Activated CD8-positive, alpha-beta memory T cell treated with anti-CD3 and anti-CD28 coated beads for 1 hour (primary cell): ENCODE results near the gene RPP25L.

Experiments
- DNase-seq, 2 donors: peaks; one replicate each; pipeline ENCODE4 v3.0.0-alpha.2; 2020; ENCODE audit warnings: low read depth in 1 of 2; ENCODE audit errors: extremely low read depth in 1 of 2

The RPP25L gene

DNA sequence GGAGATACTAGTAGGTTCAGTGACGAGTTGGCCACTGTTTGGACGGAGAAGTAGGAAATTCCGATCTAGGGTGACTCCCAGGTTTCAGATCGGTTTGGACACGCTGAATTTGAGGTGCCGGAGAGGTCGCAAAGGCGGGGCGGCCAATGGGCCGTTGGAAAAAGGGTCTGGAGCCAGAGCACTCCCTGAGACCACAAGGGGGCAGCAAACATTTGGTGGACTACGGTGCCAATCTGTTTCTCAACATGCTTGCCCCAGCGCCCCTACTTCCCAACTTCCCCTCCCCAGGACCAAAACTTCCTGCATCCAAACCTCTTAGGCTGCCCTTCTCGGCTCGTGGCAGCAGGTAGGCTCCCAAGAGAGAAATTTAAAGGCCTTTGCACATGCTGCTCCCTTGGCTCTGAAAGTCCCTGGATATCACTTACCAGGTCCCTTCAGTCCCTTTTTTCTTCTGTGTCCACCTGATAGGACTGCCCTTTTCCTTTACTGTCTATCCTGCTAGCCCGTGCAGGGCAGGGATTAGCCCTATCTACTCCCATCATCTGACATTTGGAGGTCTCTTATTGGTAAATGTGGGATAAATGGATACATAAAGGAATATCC lies 992 bp upstream of the RPP25L start:
- peak in 1 of 2 donors; percentile 47 for DNase-seq

DNA sequence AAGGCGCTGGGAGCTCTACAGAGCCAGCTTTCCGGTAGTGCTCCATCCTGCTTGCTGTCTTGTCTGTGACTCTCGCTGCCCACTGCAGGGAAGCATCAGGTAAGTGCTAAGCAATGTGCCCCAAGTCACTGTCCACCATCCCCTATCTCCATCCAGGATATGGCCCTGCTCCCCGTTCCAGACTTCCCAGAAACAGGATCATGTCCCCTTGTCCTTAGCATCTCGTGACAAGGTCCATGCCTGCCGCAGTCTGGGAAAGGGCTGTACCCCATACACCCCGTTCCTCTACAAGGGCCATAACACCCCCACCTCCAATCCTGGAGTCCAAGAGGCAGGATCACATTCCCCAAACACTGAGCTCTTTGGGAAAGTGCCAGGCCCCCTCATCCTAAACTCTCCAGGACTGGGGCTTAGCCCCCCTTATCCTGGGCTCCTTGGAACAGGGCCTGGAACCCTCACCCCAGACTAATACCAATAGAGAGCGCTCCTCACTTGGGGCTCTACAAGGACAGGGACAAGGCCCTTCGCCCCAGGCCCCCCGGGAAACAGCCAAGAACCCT lies 566 bp downstream of the RPP25L start:
- DNase-seq, result no peak

DNA sequence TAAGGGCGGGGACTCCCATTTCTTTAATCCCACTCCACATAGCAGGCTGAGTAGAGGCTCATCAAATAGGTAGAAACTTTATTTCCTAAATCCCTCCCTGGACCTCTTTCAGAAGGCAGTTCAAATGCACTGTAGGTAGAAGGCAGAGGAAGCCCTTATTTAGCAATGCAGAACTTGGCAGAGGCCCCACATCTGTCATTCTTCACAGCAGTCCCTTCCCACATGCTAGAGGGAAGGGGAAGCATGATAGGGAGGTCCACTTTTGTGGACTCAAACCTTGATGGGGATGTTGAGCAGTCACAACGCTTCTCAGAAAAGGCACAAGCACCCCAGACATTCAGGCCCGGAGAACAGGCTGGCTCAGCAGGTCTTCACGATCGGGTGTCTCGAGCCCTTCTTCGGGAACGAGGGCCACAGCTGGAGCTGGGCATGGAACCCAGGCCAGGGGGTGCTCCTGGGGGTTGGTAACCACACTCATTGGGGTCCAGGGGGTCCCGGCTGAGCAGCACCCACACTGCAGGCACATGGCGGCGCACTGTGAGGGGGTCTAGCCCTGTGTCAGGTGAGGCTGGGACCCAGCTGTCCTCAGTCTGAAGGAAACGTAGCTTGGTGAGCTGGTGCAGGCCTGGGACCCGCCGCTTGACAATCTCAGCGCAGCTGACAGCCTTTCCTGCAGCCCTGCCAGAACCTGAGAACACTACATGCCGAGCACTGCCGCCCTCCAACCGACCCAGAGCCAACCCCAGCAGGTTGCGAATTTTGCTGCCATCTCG lies 1.3 kb downstream of the RPP25L start:
- DNase-seq, result no peak

DNA sequence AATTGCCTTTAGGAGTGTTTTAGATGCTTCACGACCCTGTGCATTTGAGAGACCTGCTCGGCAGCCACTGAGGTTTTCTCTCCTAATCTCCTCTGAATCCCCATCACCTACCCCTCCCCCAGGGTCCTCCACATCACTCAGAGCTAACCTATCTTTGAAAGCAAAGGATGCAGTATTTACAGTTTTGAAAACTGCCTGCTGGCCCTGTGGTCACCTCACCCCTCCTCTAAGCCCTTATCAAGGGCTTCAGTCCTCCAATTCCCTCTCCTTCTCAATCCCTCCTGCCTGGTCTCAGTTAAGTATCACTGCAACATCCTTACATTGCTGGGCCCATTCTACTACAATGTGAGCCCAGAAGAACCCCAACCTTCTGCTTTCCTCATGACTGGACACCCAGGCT lies 4.6 kb downstream of the RPP25L start:
- DNase-seq, result no peak

DNA sequence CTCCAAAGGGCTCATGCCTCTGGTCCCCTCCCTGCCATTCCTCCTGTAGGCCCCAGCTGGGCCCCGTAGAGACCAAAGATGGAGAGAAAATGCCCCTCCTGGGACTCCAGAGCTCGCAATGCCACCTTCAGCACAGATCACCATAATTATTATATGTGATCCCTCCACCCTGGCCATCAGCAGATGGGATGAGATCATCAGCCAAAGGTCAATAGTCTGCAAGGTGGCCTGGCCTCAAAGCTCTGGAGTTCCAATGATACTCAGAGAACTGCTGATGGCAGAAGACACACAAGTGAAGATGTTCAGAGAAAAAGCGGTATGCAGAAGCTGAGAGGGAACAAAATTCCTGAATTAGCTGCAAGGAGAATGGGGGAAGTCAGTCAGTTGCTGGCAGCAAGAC lies 5.0 kb downstream of the RPP25L start:
- no peak for DNase-seq

DNA sequence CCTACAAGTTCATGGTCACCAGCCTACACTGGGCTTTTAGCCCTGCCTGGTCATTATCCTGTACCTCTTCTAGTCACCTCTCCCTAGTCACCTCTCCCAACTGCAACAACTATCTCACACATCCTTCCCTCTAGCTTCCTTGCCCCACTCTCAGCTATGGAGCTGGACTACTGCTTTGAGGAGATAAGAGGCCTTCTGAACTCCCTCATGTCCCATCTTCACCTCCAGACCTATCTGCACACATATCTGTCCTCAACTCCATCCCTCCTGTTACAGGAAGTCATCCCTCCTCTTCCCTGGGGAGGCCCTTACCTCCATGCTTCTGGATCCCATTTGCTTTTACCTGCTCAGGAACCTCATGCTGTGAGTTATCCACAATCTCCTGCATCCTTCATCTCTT lies 5.7 kb downstream of the RPP25L start:
- DNase-seq, result no peak

DNA sequence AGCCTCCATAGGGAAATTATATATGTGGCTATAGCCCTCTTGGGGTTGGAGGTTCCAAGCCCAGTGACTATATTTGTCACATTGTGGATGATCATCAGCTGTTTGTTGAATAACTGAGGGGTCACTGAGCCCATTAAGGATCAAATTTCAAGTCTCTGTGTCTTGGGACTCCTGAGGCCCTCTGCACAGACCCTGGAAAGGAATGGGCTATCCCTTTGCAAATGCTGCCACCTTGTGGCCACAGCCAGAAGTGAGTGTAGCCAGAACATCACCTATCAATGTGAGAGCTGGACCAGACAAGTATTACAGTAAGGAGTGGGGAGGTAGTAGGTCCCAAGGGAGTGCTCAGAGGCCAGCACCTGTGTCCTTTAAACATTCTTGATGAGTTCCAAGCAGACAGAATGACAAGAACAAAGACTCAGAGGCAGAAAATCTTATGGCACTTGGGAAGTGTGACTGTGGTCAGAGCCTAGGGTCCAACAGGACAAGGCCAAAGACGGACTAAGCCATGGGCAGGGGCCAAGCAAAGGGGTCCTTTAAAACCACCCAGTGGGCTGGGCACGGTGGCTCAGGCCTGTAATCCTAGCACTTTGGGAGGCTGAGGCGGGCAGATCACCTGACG lies 8.2 kb downstream of the RPP25L start:
- peak; percentile 48 to 71 for DNase-seq

DNA sequence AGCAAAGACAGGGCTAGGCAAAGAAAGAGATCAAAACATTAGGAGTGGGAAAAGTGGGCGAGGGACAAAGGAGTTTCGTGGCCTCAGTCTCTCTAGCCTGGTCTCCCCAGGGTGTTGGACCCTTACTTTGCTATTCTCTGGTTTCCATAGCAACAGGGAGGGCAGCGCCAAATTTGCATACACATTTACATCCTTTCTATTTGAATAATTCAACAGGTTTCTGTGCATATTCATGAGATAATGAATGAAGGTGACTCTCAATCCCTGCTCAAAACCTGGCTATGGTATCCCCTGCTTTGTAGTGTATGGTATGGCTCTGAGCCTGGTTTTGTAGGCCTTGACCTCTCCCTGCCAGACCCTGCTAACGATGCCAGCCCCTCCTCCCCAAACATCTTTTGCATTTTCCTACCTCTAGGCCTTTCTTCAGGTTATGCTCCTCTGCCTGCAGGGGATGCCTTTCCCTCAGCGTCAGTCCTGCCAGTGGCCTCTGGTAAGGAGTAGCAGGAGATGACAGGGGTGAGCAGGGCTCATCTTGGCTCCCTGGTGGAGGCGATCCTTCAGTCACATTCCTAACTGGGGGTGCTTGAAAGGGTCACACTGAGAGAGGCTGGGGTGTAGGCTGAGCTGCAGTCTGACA lies 9.8 kb downstream of the RPP25L start:
- no peak for DNase-seq

DNA sequence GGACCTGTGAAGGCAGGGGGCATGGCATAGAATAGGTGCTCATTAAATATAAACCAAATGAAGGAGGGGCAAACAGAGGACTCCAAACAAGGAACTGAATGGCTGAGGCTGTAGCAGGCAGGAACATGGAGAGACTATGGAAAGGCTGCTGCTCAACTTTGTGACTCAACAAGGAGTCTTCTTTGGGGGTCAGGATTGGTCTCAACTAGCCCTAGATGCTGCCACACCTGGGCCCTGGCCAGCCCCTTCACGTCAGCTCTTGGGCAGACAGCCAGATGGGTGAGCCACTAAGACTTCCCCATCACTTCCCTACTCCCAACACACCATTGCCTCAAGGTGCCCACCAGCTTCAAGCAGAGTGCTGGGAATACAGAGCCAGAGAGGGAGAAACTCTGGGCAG lies 11.0 kb downstream of the RPP25L start:
- DNase-seq, result no peak

DNA sequence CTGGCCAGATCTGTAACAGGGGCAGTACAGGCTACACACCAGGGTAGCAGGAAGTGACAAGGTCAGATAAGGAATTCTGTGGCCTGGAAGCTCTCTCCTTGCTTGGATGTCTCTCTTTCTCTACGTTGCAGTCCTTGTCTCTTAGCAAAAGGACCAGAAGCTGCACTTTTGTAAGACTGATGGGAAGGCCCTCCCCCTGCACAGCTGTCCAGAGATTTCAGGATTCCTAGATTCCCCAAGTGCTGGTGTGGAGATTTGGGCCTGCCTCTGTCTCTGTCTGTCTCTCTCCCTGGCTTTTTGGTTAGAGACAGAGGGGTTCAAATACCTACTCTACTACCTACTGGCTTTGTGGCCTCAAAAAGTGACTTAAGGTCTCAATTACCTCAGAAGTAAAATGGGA lies 12.4 kb downstream of the RPP25L start:
- DNase-seq, result no peak

DNA sequence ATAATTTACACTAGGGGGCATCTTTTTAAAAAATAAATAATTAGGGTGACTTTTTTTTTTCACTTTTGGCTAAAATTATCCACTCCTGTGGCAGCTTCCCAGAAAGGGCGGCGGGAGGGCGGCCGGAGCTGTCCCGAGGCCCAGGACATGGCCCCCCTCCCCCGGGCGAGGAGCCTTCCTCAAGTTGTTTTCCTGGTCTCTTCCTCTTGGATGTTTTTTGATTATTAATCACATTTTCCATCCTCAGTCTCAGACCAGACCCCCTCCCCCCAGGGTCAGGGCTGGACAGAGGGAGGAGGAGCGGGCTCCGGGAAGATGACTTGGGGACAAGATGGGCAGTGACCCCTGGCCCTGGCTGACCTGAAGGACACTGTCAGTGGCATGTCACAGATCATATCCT lies 17.7 kb downstream of the RPP25L start:
- DNase-seq, result no peak

DNA sequence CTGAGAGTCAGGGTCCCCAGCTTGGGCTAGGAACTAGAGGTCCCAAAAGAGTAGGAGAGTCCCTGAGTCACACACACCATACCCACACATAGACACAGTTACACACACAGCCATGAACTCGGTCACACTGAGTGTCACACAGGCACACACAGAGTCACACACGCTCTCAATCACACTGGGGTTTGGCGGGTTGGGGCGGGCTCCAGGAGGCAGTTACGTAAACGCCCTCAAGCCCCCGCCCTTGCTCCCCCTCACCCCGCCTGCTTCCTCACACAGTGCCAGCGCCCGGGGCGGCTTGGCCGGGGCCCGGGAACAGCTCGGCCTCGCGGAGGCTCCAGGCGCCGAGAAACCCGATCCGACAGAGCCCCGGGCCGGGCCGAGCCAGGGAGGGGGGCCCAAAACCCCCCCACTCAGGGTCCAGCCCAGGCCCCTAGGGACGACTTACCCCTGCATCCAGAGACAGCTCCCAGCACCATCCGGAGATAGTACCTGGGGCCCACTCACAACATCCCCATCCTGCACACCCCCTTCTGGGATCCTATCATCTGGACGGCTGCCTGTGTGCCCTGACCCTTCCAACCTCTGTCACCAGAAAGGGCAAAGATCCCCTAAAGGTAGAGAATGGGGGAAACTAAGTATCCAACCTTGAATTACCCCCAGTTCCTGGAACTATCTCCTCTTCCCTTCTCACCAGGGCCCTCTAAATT lies 18.8 kb downstream of the RPP25L start:
- no peak for DNase-seq

DNA sequence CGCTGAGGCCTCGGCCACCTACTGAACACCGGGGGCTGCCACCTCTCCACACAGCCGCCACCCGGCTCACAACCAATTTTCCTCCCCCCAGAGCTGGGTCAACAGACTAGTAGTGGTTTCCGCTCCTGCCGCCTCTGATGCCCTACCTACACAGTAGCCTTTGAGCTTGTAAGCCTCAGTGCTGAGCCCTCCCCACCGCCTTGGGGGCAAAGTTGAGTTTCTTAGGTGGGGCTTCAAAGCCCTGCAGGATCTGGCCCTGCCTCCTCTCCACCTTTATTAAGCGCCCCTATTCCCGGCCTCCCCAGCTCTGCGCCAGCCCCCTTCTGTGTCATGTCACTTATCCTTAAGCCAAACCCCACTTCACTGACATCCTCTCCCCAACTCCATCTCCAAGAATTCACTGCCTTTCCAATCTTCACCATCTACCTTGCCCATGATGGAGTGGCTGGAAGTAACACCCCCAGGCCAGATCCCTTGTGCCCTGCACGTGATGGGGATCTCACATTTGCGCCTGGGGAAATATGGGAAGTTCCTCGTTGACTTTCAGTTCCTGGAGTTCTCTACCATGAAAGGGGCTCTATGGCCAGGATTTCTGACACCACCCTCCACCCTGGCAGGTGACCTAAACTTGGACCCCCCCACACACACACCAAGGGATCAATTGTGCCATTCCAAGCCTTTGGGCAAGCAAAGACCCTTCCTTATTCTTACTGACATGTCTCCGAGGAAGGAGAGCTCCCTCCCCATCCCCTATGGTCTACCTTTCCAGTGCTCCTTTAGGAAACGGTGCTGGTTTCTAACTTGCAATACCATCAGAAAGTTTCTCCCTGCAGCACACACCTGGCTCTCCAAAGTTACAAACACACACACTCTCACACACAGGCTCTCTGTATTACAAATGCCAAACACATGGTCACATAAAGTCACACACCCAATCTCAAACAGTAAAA lies 19.7 kb downstream of the RPP25L start:
- DNase-seq, result no peak

DNA sequence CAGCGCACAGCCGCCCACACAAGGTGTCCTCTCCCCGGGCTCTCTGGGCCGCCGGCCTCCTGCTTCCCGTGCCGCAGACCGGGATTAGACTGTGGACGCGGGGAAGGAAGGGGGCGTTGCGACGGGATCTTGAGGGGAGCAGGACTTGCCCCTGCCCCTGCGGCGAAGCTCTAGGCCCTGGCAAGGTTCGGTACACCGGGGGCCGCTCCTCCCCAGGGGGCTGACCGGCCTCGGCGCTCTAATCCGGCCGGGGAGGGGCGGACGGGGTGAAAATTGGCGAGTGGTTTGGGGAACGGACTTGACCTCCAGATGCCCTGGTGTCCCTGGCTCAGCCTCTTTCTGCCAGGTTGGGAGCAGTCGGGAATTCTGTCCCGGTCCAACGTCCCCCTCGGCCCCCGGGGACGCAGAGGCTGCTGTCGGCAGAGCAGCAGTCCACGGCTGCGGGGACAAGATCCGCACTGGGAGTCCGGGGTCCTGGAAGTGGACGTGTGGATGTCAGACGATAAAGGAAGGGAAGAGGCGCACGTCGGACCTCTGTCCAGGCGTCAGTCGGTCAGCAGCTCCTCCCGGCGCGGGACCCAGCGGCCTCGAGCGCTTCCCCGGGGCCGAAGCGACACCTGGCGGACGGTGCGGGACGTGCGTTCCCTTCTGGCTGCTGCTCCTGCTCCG lies 20.5 kb downstream of the RPP25L start:
- peak; percentile 42 to 68 for DNase-seq

DNA sequence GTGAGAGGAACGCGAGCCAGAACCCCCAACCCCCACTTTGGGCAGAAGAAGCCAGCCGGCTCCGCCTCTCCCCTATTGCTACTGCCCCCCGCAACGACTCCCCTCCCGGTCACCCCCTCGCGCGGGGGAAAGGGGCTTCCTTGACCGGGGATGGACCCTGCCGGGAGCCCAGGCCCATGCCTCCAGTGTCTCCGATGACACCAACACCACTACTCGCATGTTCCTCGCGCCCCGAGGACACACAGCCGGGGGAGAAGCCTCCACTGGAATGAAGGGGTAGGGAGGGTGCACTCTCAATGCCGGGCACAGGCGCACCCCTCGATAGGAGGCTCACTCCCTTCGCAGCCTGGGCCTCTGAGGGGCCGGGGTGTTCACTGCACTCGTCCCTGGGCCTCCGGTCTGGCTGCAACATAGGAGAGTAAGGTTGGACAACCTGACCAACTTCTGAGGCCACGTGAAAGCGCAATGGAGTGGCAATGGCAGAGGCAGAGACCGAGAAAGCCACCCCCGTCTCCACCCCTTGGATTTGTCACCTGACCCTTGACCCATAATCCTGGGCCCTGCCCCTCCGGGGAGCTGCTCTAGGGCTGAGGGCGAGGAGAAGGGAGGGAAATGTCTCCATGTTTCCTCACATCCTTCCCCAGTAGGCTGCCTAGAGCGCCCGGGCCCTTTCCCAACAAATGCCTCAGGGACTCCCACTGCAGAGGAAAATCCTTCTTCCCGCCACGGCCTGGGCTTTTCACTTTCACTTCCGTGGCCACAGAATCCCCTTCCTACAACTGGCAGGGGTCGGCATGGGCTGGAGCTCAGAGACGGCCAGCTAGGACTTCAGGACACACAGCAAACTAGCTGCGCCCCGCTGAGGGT lies 21.3 kb downstream of the RPP25L start:
- DNase-seq, result no peak

DNA sequence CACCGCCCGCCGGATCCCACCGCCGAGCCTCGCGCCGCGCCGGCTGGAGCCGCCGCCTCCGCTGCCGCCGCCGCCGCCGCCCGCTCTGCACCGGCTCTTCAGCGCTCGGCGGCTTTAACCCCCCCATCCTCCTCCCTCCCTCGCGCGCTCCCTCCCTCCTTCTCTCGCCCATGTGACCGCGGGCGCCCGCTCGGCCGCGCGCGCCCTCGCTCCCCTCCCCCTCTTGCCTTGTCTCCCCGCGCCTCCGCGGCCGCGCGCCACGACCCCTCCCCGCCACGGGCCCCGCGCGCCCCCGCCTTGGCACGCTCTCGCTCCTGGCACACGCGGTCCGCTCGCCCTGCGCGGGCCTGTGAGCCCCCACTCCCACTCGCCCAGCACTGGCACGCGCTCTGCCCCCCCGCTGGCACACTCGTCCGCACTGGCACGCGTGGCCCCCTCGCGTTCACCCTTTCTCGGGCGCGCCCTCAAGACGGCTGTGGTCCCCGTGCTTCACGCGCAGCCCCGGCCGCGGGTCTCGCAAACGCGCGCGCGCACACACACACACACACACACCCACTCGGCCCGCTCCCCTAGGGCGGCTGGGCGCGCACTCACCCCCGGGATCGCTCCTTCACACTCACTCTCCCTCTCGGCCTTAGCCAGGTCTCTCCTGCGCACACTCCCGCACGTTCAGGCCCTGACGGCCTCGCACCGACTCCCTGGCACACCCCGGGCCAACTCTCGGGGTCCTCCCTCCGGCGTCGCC lies 22.1 kb downstream of the RPP25L start, which contains the start of gene CNTFR:
Gene CNTFR, minus strand, starts transcription at position 89 of the 745 bp plus-strand sequence. CDS start 20,743 bp downstream, outside the sequence.
- DNase-seq, result no peak
